Heart left ventricle (tissue), 16 donors: ENCODE results near the gene LDAF1. TPM values are rescaled to one million over a fixed set of nuclear protein-coding genes. Genes with fewer than 3 reads are reported as not detected.

Experiments used
- ATAC-seq, 4 donors: fragments of 200-7000 bp; cut with Tn5 transposase; one replicate each; pipeline ENCODE4 v1.9.1; 2020 to 2022; ENCODE audit warnings: moderate library complexity in 4 of 4, mild to moderate bottlenecking in 3 of 4, moderate number of reproducible peaks in 1 of 4
- DNase-seq, 5 donors: peaks; one replicate each; pipeline ENCODE4 v3.0.0-alpha.2; 2020
- H3K27ac ChIP-seq, 12 donors: fragments of 200-600 bp; sonication (generic) in 4 of 12; one replicate each; pipeline versions ENCODE4 v1.5.0 to v1.8.0; 2016 to 2022; ENCODE audit warnings: mild to moderate bottlenecking in 2 of 12
- H3K27me3 ChIP-seq, 9 donors: fragments of 200-600 bp; sonication (generic) in 2 of 9; one replicate each; pipeline versions ENCODE4 v1.5.1 to v1.8.0; 2016 to 2022; ENCODE audit warnings: mild to moderate bottlenecking in 3 of 9
- H3K36me3 ChIP-seq, 9 donors: fragments of 200-600 bp; sonication (generic) in 2 of 9; one replicate each; pipeline versions ENCODE4 v1.5.0 to v1.8.0; 2018 to 2022; ENCODE audit warnings: mild to moderate bottlenecking in 2 of 9
- H3K4me1 ChIP-seq, 12 donors: fragments of 200-600 bp; sonication (generic) in 4 of 12; one replicate each; pipeline versions ENCODE4 v1.5.0 to v1.8.0; 2016 to 2022; ENCODE audit warnings: mild to moderate bottlenecking in 3 of 12
- H3K4me3 ChIP-seq, 12 donors: fragments of 200-600 bp; sonication (generic) in 4 of 12; one replicate each; pipeline versions ENCODE4 v1.5.0 to v1.8.0; 2017 to 2022; ENCODE audit warnings: mild to moderate bottlenecking in 9 of 12, moderate library complexity in 4 of 12
- H3K9me3 ChIP-seq, 12 donors: fragments of 200-600 bp; sonication (generic) in 4 of 12; one replicate each; pipeline versions ENCODE4 v1.5.0 to v1.8.0; 2016 to 2022; ENCODE audit warnings: mild to moderate bottlenecking in 1 of 12
- CTCF ChIP-seq, 12 donors: fragments of 200-600 bp; sonication (generic) in 4 of 12; IDR thresholded peaks; one replicate each; pipeline versions ENCODE4 v1.5.0 to v1.8.0; 2018 to 2022; ENCODE audit warnings: antibody characterized with exemption in 12 of 12, mild to moderate bottlenecking in 5 of 12
- POLR2A ChIP-seq, 2 donors: fragments of 450-650 bp; IDR thresholded peaks; one replicate each; pipeline ENCODE4 v1.6.1; 2017; ENCODE audit warnings: antibody characterized with exemption in 2 of 2, mild to moderate bottlenecking in 2 of 2, moderate library complexity in 2 of 2
- WGBS, 4 donors: extraction: QIAGEN DNeasy Blood & Tissue Kit in 2 of 4; methylation state at CpG; one replicate each; pipeline versions ENCODE4 v1.1.5 to v1.1.7; 2013 to 2018; 5-methylcytosine and 5-hydroxymethylcytosine counted together
- intact Hi-C, 10 donors: fragments of 100-400 bp; cut with DNase I; formaldehyde crosslinking; loops; one replicate each; pipeline versions ENCODE4 v1.11.1 to v1.14.2; 2022
- polyA plus RNA-seq, 2 donors: library from polyadenylated mRNA; stranded (reverse); fragments of 200-250 nt; gene quantifications; one replicate each; pipeline ENCODE4 v1.2.3, GENCODE V29; 2013
- total RNA-seq, 9 donors: library from RNA; depleted of rRNA in 2 of 9; stranded (reverse); fragments of >200 nt in 2 of 9; fragmentation: NEBNext Ultra II Directional in 3 of 9; extraction: Animal tissue kit (Norgen Biotek cat#: 25700) in 3 of 9; gene quantifications; one replicate each; pipeline versions ENCODE4 v1.1.0 to v1.2.4, GENCODE V29; 2016 to 2023
- donor health status: ischemic (EF 13 %, LVEDD 7.1; RV severe dilation, severe dysfunction).
- donor health status: healthy with polysubstance abuse.
- donor health status: DM: no; HTN: yes; CAD: no.
- donor health status: DM: no; HTN: no; CAD: no.
- donor health status: ischemic (EF 25% LVEDD 6.9; RV normal size, moderate dysfunction).
- donor health status: ischemic (EF 25% LVEDD 5.7; RV mildly dilated, moderate dysfunction).
- donor health status: healthy.
- donor health status: DM: yes; HTN: yes; CAD: no.
- donor health status: ischemic (EF 35%, LVEDD 5.7; RV mildly dilated, moderate dysfunction).
- donor health status: nonischemic (EF 11% LVEDD 7.7; RV severe dilation, severe dysfunction).
- donor health status: DM: yes; HTN: yes; CAD: no.
- donor health status: PGD.
- donor health status: ischemic (EF 29% LVEDD 5.4; RV normal size, mild dysfunction).
- donor health status: nonischemic (EF 23%, LVEDD 6.1; RV moderate dilation, normal function).

Gene LDAF1
- total and polyA plus RNA-seq, 11 donors: 31.0 to 334 (median 138) TPM

GRCh38 chr16:21179126-21179982 lies 20.9 kb downstream of the LDAF1 start:
- WGBS, 4 donors: 63 to 81% (median 73%) methylated on average over 13 of the region's 13 CpGs
- Histone ChIP-seq H3K9me3 (peaks cover 0 to 4% (median 0%) of the 10 kb centered on the region in 12 donors), H3K27ac (peak overlapping the region in 3 of 12 donors; percentile 0 to 40 (median 24)), H3K27me3 (no peaks in the 10 kb centered on the region), H3K36me3 (peaks cover 0 to 93% (median 65%) of the 10 kb centered on the region in 9 donors), H3K4me3 (no peak overlapping the region), H3K4me1 (peaks cover 0 to 8% (median 0%) of the 10 kb centered on the region in 12 donors)
- no peak for TF ChIP-seq POLR2A (IDR thresholded peaks at IDR 0.05)
- intact Hi-C loops: no loop called here
- DNase-seq (peak in 3 of 5 donors; percentile 31 to 62 (median 40)), ATAC-seq (peak in 3 of 4 donors; percentile 40 to 48 (median 47))

GRCh38 chr16:21179983-21180365 lies 21.5 kb downstream of the LDAF1 start:
- Histone ChIP-seq H3K27ac (peak overlapping the region in 3 of 12 donors; percentile 0 to 40 (median 24)), H3K9me3 (peaks cover 0 to 5% (median 0%) of the 10 kb centered on the region in 12 donors), H3K4me1 (peaks cover 0 to 8% (median 0%) of the 10 kb centered on the region in 12 donors), H3K4me3 (no peak overlapping the region), H3K27me3 (no peaks in the 10 kb centered on the region), H3K36me3 (peaks cover 0 to 87% (median 59%) of the 10 kb centered on the region in 9 donors)
- ATAC-seq (no peak), DNase-seq (no peak)
- intact Hi-C loops: loop anchor here in 3 of 10 donors (10.0 kb wide), 3 partner anchors 375 to 1495 kb away; no protein-coding TSS in a partner anchor
- TF ChIP-seq POLR2A (IDR thresholded peaks at IDR 0.05): no peak
- TF ChIP-seq CTCF (IDR thresholded peaks at IDR 0.05): no peak
- WGBS, 4 donors: 71 to 82% (median 79%) methylated on average over 3 of the region's 3 CpGs

GRCh38 chr16:21183995-21184394 lies 25.5 kb downstream of the LDAF1 start:
- Histone ChIP-seq H3K9me3 (peaks cover 0 to 5% (median 0%) of the 10 kb centered on the region in 12 donors), H3K27ac (no peak overlapping the region), H3K36me3 (peaks cover 0 to 46% (median 31%) of the 10 kb centered on the region in 9 donors), H3K4me3 (no peak overlapping the region), H3K27me3 (no peaks in the 10 kb centered on the region), H3K4me1 (peaks cover 0 to 8% (median 4%) of the 10 kb centered on the region in 12 donors)
- DNase-seq: no peak
- 69 to 84% (median 80%) methylated on average over 3 of the region's 3 CpGs for WGBS, 4 donors
- TF ChIP-seq POLR2A (IDR thresholded peaks at IDR 0.05) (no peak), CTCF (IDR thresholded peaks at IDR 0.05) (no peak)
- no peak for ATAC-seq
- intact Hi-C loops: loop anchor here in 3 of 10 donors (10.0 kb wide), 3 partner anchors 371 to 1491 kb away; no protein-coding TSS in a partner anchor

GRCh38 chr16:21184834-21185233 lies 26.4 kb downstream of the LDAF1 start:
- Histone ChIP-seq H3K4me3 (no peak overlapping the region), H3K27ac (no peak overlapping the region), H3K36me3 (peaks cover 0 to 38% (median 23%) of the 10 kb centered on the region in 9 donors), H3K4me1 (peaks cover 0 to 7% (median 2%) of the 10 kb centered on the region in 12 donors), H3K27me3 (no peaks in the 10 kb centered on the region), H3K9me3 (peaks cover 0 to 5% (median 0%) of the 10 kb centered on the region in 12 donors)
- TF ChIP-seq POLR2A (IDR thresholded peaks at IDR 0.05) (no peak), CTCF (IDR thresholded peaks at IDR 0.05) (no peak)
- 78 to 83% (median 80%) methylated on average over 3 of the region's 3 CpGs for WGBS, 4 donors
- no peak for DNase-seq
- no peak for ATAC-seq
- intact Hi-C loops: loop anchor here in 8 of 10 donors (5.0 to 10.0 kb wide), 8 partner anchors 92 to 1490 kb away; partner anchors contain the start of gene CRYM (in 2 of the 8)
